Measurements from ENCODE around the gene FGB.

The FGB gene

GRCh38 chr4:154545689-154546088, 17.1 kb upstream of the FGB start:
- H3K27ac ChIP-seq (ENCODE audit: low read length): no peak overlapping the region
- H3K9ac ChIP-seq (ENCODE audit: low read length): no peak overlapping the region
- H3K4me3 ChIP-seq (ENCODE audit: low read length): no peak overlapping the region
- no peaks in the 10 kb centered on the region for H3K9me3 ChIP-seq (ENCODE audit: control insufficient read depth, low read depth, low read length)
- peaks cover 72% of the 10 kb centered on the region for H3K36me3 ChIP-seq (ENCODE audit: control insufficient read depth, low read depth, low read length)
- peaks cover 9% of the 10 kb centered on the region for H3K4me1 ChIP-seq (ENCODE audit: control insufficient read depth, low read depth, low read length)
- H3K27me3 ChIP-seq (ENCODE audit: control insufficient read depth, insufficient read depth, low read length): no peaks in the 10 kb centered on the region

- Histone ChIP-seq H3K27ac (ENCODE audit: low read length) (peak within 1 kb of the TSS; percentile 55), H3K4me3 (ENCODE audit: low read length) (peak within 1 kb of the TSS; percentile 89), H3K9me3 (ENCODE audit: control insufficient read depth, low read depth, low read length) (no peaks in the 10 kb centered on the region), H3K9ac (ENCODE audit: low read length) (peak within 1 kb of the TSS; percentile 81), H3K4me1 (ENCODE audit: control insufficient read depth, low read depth, low read length) (peaks cover 9% of the 10 kb centered on the region), H3K27me3 (ENCODE audit: control insufficient read depth, insufficient read depth, low read length) (no peaks in the 10 kb centered on the region), H3K36me3 (ENCODE audit: control insufficient read depth, low read depth, low read length) (peaks cover 28% of the 10 kb centered on the region)
Measured at GRCh38 chr4:154549894-154550790, 12.7 kb upstream of the FGB start, which contains the start of gene PLRG1. PLRG1 (minus strand) TSS chr4:154550400; CDS start chr4:154550308, 92 bp downstream.

- Histone ChIP-seq H3K4me1 (ENCODE audit: control insufficient read depth, low read depth, low read length) (peaks cover 9% of the 10 kb centered on the region), H3K36me3 (ENCODE audit: control insufficient read depth, low read depth, low read length) (peaks cover 9% of the 10 kb centered on the region), H3K27ac (ENCODE audit: low read length) (no peak overlapping the region), H3K27me3 (ENCODE audit: control insufficient read depth, insufficient read depth, low read length) (no peaks in the 10 kb centered on the region), H3K9me3 (ENCODE audit: control insufficient read depth, low read depth, low read length) (no peaks in the 10 kb centered on the region), H3K4me3 (ENCODE audit: low read length) (no peak overlapping the region), H3K9ac (ENCODE audit: low read length) (no peak overlapping the region)
Measured at GRCh38 chr4:154551872-154552686, 10.7 kb upstream of the FGB start.

GRCh38 chr4:154559141-154559493, 3.7 kb upstream of the FGB start:
- H3K4me1 ChIP-seq (ENCODE audit: control insufficient read depth, low read depth, low read length): no peaks in the 10 kb centered on the region
- no peak overlapping the region for H3K4me3 ChIP-seq (ENCODE audit: low read length)

GRCh38 chr4:154559494-154560418, 3.1 kb upstream of the FGB start:
- Histone ChIP-seq H3K4me3 (ENCODE audit: low read length) (no peak overlapping the region), H3K36me3 (ENCODE audit: control insufficient read depth, low read depth, low read length) (no peaks in the 10 kb centered on the region), H3K9ac (ENCODE audit: low read length) (no peak overlapping the region), H3K4me1 (ENCODE audit: control insufficient read depth, low read depth, low read length) (no peaks in the 10 kb centered on the region), H3K27ac (ENCODE audit: low read length) (no peak overlapping the region), H3K9me3 (ENCODE audit: control insufficient read depth, low read depth, low read length) (no peaks in the 10 kb centered on the region), H3K27me3 (ENCODE audit: control insufficient read depth, insufficient read depth, low read length) (no peaks in the 10 kb centered on the region)

More at GRCh38 chr4:154559141-154559493, 3.7 kb upstream of the FGB start:
- no peaks in the 10 kb centered on the region for H3K36me3 ChIP-seq (ENCODE audit: control insufficient read depth, low read depth, low read length)
- H3K9me3 ChIP-seq (ENCODE audit: control insufficient read depth, low read depth, low read length): no peaks in the 10 kb centered on the region
- H3K9ac ChIP-seq (ENCODE audit: low read length): no peak overlapping the region
- H3K27me3 ChIP-seq (ENCODE audit: control insufficient read depth, insufficient read depth, low read length): no peaks in the 10 kb centered on the region
- no peak overlapping the region for H3K27ac ChIP-seq (ENCODE audit: low read length)

GRCh38 chr4:154560419-154560801, 2.4 kb upstream of the FGB start:
- Histone ChIP-seq H3K9ac (ENCODE audit: low read length) (no peak overlapping the region), H3K4me3 (ENCODE audit: low read length) (no peak overlapping the region), H3K36me3 (ENCODE audit: control insufficient read depth, low read depth, low read length) (no peaks in the 10 kb centered on the region), H3K27ac (ENCODE audit: low read length) (no peak overlapping the region), H3K4me1 (ENCODE audit: control insufficient read depth, low read depth, low read length) (no peaks in the 10 kb centered on the region), H3K9me3 (ENCODE audit: control insufficient read depth, low read depth, low read length) (no peaks in the 10 kb centered on the region), H3K27me3 (ENCODE audit: control insufficient read depth, insufficient read depth, low read length) (no peaks in the 10 kb centered on the region)

- Histone ChIP-seq H3K27ac (ENCODE audit: low read length) (no peak overlapping the region), H3K9ac (ENCODE audit: low read length) (no peak overlapping the region), H3K36me3 (ENCODE audit: control insufficient read depth, low read depth, low read length) (no peaks in the 10 kb centered on the region), H3K4me1 (ENCODE audit: control insufficient read depth, low read depth, low read length) (no peaks in the 10 kb centered on the region), H3K27me3 (ENCODE audit: control insufficient read depth, insufficient read depth, low read length) (no peaks in the 10 kb centered on the region), H3K4me3 (ENCODE audit: low read length) (no peak overlapping the region), H3K9me3 (ENCODE audit: control insufficient read depth, low read depth, low read length) (no peaks in the 10 kb centered on the region)
Measured at GRCh38 chr4:154560824-154561231, 2.0 kb upstream of the FGB start.

GRCh38 chr4:154564311-154564710, 1.5 kb downstream of the FGB start:
- H3K9me3 ChIP-seq (ENCODE audit: control insufficient read depth, low read depth, low read length): no peaks in the 10 kb centered on the region
- H3K4me1 ChIP-seq (ENCODE audit: control insufficient read depth, low read depth, low read length): no peaks in the 10 kb centered on the region
- no peaks in the 10 kb centered on the region for H3K36me3 ChIP-seq (ENCODE audit: control insufficient read depth, low read depth, low read length)
- no peaks in the 10 kb centered on the region for H3K27me3 ChIP-seq (ENCODE audit: control insufficient read depth, insufficient read depth, low read length)
- no peak overlapping the region for H3K27ac ChIP-seq (ENCODE audit: low read length)
- H3K4me3 ChIP-seq (ENCODE audit: low read length): no peak overlapping the region
- H3K9ac ChIP-seq (ENCODE audit: low read length): no peak overlapping the region

- Histone ChIP-seq H3K9ac (ENCODE audit: low read length) (no peak overlapping the region), H3K4me1 (ENCODE audit: control insufficient read depth, low read depth, low read length) (no peaks in the 10 kb centered on the region), H3K9me3 (ENCODE audit: control insufficient read depth, low read depth, low read length) (no peaks in the 10 kb centered on the region), H3K4me3 (ENCODE audit: low read length) (no peak overlapping the region), H3K36me3 (ENCODE audit: control insufficient read depth, low read depth, low read length) (no peaks in the 10 kb centered on the region), H3K27me3 (ENCODE audit: control insufficient read depth, insufficient read depth, low read length) (no peaks in the 10 kb centered on the region), H3K27ac (ENCODE audit: low read length) (no peak overlapping the region)
Measured at GRCh38 chr4:154565704-154566103, 2.9 kb downstream of the FGB start.

- Histone ChIP-seq H3K27me3 (ENCODE audit: control insufficient read depth, insufficient read depth, low read length) (no peaks in the 10 kb centered on the region), H3K27ac (ENCODE audit: low read length) (no peak overlapping the region), H3K9ac (ENCODE audit: low read length) (no peak overlapping the region), H3K36me3 (ENCODE audit: control insufficient read depth, low read depth, low read length) (no peaks in the 10 kb centered on the region), H3K4me1 (ENCODE audit: control insufficient read depth, low read depth, low read length) (no peaks in the 10 kb centered on the region), H3K9me3 (ENCODE audit: control insufficient read depth, low read depth, low read length) (no peaks in the 10 kb centered on the region), H3K4me3 (ENCODE audit: low read length) (no peak overlapping the region)
Measured at GRCh38 chr4:154566639-154567204, 3.9 kb downstream of the FGB start.

GRCh38 chr4:154569028-154569427, 6.2 kb downstream of the FGB start:
- Histone ChIP-seq H3K36me3 (ENCODE audit: control insufficient read depth, low read depth, low read length) (no peaks in the 10 kb centered on the region), H3K9ac (ENCODE audit: low read length) (no peak overlapping the region), H3K4me1 (ENCODE audit: control insufficient read depth, low read depth, low read length) (no peaks in the 10 kb centered on the region), H3K27me3 (ENCODE audit: control insufficient read depth, insufficient read depth, low read length) (no peaks in the 10 kb centered on the region), H3K27ac (ENCODE audit: low read length) (no peak overlapping the region), H3K4me3 (ENCODE audit: low read length) (no peak overlapping the region), H3K9me3 (ENCODE audit: control insufficient read depth, low read depth, low read length) (no peaks in the 10 kb centered on the region)
